Stimulated activated CD4-positive, alpha-beta T cell treated with anti-CD3 and anti-CD28 coated beads, Interleukin-2, amount 100 ng/mL, for 24 hours (primary cell): Measurements from ENCODE around the gene GRIA4.

Source experiments
- DNase-seq, 2 donors: peaks; one replicate each; pipeline ENCODE4 v3.0.0-alpha.2; 2020

Gene GRIA4

GRCh38 chr11:105609832-105610781 is at the start of gene GRIA4:
TSS of gene GRIA4 (plus strand) at chr11:105610073. CDS start at chr11:105610998, 925 bp downstream.
- DNase-seq = peak; percentile 17 to 31

DNA sequence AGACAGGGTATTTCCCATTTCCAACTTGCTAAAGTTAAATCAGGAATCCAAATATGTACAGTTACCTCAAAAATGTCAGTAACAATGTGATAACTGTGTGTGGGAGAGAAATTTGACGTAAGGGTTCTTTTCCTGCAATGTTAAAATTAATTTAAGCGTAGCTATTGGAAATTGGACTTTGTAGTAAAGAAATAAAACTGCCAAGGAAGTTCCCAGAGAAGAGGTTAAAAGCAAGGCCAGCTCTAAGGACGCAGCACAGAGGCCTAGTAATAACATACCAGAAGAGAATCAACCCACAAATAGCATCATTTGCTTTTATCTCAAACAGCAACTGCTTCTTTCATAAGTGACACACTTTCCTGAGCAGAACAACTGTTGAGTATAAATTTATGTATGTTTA is 36.8 kb upstream of the GRIA4 start:
- no peak for DNase-seq

DNA sequence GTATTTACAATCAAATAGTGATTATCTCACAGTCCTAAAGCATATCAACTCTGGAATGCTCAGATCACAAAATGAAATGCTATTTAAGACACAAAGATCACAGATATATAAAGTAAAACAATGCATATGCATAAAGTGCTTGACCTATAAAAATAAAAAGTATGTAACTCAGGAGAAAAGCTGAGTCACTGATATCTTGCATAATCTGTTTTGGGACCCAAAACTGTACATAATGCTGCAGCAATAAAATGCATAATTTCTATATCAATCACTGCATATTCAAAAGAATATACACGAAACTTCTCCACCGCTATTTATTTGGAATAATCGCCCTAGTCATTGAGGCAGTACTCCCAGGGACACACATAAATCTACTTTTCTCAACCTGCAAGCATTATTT is 34.9 kb upstream of the GRIA4 start:
- DNase-seq = no peak

GRCh38 chr11:105577641-105578040 is 32.2 kb upstream of the GRIA4 start:
- DNase-seq = no peak

DNA sequence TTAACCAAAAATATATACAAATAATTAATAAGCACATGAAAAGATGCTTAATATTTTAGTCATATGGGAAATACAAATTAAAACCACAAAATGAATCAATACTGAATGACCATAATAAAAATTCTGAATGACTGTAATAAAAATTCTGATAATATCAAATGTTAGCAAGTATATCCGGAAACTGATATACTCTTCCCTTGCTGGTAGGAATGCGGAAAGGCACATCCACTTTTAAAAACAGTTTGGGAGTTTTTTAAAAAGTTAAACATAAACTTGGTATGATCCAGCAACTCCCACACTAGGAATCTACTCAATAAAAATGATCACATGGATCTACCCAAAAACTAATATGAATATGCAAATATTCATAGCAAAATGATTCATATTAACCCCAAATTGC is 30.8 kb upstream of the GRIA4 start:
- DNase-seq = no peak

GRCh38 chr11:105582497-105582896 is 27.4 kb upstream of the GRIA4 start:
- no peak for DNase-seq

GRCh38 chr11:105588001-105588400 is 21.9 kb upstream of the GRIA4 start:
- DNase-seq = no peak

DNA sequence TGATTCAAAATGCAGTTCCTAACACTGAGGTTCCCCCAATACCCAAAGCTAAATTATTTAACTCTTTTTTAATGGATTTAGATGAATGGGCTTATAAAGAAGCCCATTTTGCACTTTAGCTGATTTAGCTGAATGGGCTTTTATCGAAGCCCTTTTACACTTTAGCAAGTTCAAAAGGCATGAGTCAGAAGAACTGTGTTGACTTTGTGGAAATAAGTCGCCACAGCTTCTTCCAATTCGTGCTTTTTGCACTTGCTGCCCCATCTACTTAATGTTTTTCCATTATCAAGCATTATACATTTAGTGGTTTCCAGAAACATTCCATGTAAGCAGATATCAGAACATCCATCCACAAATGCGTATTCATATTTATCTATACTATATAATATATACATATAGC is 20.5 kb upstream of the GRIA4 start:
- no peak for DNase-seq

GRCh38 chr11:105592035-105592434 is 17.8 kb upstream of the GRIA4 start:
- DNase-seq = no peak

DNA sequence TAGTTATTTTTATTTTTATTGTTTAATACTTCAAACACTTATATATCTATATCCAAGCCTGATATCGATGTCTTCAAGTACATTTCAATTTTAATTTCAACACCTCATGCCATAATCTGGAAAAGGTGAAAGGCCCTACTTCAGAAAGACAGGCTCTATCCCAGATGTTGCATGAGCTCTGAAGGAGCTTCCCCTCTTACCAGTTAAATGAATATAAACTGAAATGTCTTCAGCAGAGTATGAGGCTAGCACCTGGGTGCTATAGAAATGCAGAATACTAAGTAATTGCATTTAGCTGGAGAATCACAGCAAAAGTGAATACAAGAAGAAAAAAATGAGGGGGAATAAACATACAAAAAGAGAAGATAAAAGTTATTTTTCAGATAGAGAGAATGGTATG is 11.5 kb upstream of the GRIA4 start:
- DNase-seq = no peak

DNA sequence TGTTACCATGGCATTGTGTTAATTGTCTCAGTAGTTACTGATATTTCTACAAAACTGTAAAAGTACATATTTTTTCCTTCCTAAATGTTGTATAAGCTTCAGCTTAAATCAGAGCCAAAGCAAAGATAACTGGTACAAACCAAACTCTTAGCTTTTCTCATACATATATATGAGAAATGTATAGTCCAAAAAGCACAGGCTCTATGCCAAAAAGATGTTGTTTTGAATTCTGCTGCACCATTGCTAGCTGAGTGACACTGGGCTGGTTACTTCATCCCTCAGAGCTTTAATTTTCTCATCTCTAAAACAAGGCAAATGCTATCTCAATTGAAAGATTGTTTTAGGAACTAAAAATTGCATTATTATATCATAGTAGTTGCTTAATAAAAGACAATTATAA is 6.7 kb upstream of the GRIA4 start:
- no peak for DNase-seq

DNA sequence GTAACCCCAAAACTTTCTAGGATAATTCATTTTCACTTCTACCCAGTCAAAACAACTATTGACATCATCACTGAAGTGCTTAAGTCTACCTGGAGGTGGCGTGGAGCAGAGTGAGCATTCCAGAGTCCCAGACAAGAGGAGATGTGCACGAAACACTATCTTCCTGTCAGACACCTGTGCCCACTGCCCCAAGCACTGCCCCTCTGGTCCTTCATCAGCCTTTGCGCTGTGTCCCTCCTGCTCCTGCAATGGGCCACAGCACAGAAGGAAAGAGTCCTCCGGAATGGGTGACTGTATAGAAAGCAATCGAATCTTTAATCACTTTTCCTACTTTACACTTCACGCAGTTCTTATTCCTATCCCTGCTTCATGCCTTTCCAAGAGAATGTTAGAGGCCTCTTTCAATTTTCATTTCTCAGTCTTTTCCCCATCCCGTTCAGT is 512 bp upstream of the GRIA4 start:
- DNase-seq = peak; percentile 10 to 16

GRCh38 chr11:105610871-105611571 is 1.1 kb downstream of the GRIA4 start:
- no peak for DNase-seq

DNA sequence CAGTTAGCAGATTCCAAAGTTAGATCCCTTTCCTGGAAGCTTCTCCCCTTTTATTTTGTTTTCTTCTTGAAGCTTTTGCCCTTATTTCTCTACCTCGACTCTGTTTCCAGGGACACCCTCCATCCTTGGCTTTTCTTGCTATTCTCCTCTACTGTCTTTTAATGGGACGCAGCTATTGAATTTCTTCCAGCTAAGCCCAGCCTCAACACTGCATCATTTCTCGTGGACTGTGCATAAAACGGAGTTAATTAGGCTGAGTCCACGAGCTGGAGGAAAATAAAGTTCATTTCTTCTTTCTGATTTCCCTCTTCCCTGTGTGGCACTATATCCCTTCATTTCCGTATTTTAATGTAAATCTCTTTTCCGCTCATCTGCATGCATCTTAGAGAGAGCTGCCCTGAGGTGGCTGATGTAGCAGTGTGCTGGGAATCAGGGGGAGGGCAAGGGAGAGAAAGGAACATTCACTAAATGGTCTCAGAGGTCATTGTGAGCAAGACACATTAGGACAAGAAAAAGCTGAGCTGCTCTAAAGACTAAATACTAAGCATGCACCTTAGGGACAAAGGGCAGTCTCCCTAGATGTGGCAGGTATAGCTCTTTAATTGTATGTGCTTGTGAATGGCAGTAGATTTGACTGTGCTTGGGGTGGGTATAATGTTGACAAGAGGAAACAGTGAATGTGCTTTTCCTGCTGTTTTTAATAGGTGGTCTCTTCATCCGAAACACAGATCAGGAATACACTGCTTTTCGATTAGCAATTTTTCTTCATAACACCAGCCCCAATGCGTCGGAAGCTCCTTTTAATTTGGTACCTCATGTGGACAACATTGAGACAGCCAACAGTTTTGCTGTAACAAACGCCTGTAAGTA is 1.9 kb downstream of the GRIA4 start:
- DNase-seq = no peak

- no peak for DNase-seq
Measured at GRCh38 chr11:105612771-105613170, 2.9 kb downstream of the GRIA4 start.

GRCh38 chr11:105613183-105613582 is 3.3 kb downstream of the GRIA4 start:
- DNase-seq = no peak

DNA sequence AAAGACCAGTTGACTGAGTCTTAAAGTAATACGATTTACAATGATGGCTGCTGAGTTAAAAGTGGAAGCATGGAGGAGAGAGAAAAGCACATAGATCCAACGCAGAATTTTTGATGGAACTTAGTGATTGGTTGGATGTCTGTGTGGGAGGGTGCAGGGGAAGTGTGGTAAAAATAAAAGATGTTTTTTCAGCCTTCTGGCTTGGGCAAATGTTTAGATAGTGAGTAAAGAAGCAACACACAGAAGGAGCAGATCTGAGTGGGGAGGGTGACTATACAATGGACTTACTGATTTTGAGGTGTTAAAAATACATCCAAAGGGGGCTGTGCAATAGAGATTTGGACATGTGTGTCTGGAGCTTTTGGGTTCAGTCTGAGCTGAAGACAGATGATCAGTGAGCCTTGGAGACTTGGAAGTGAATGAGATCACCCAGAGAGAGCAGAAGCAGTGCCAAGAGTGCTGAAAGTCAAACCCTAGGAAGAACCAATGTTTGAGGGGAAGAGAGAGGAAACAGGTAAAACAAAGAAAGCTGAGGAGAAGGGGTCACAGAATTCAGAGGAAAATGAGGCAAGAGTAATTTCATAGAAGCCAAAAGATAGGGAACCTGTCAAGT is 8.6 kb downstream of the GRIA4 start:
- no peak for DNase-seq

DNA sequence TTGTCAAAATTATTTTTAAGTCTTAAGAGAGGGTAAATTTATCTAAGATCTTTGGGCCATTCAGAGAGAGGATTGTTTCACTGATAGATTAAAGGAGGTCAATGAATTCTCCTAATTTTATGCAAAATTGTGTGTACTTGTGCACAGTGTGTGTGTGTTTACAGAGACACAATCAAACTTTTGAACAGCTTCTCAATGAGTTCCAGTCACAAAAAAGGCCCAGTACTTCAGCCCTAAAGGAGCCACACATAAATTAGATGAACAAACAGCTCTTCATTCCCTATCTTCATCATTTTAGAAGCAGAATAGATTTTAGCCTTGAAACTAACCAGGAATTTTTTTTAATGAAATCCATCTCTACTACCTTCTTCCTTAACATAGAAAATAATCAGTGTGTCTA is 9.7 kb downstream of the GRIA4 start:
- no peak for DNase-seq

DNA sequence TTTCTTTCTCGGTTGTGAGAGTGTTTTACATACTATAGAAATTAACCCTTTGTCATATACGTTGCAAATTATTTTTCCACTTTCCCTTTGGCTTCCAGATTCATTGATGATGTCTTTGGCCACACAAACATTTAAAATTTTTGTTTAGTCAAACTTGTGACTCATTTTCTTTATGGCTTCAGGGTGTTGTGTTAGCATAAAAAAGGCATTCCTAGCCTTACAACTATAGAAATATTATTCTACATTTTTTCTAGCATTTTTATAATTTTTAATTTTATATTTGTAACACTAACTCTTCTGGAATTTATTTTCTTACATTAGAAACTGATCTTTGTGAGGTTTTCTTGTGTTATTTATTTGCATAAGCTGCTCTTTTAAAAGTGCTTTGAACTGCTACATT is 12.1 kb downstream of the GRIA4 start:
- no peak for DNase-seq

DNA sequence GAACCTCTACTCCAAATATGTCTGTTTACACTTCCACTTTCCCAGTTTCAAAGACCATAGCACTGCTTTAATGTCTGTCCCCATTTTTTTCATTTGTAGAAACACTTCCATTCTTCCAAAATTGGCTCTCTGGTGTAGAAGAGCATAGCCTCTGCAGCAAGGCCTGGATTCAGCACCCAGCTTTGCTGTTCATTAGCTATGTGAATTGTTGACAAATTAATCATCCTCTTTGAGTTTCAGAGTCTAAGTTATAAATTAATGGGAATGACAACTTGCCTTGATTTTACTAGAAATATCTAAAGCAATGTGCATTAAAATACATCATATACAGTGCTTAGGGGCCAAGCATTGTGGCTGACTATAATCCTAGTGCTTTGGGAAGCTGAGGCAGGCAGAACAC is 22.4 kb downstream of the GRIA4 start:
- no peak for DNase-seq

GRCh38 chr11:105635466-105635865 is 25.6 kb downstream of the GRIA4 start:
- no peak for DNase-seq

DNA sequence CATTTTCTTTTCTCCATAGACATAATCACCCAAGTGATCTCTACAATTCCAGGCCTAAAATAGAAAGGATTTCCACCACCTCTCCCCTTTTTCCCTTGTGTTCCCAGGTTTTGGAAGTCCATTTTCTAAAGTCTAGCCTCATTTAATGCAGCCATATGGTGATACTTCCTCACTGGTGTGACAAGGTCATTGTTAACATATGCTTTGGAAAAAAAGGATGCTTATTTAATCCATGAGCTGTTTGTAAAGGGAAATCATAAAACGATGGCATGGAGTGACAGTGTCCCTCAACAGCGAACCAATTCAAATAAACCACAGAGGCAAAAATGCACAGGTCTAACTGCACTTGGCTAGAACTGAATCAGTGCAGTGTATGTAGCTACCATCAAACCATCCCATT is 26.6 kb downstream of the GRIA4 start:
- DNase-seq = no peak

DNA sequence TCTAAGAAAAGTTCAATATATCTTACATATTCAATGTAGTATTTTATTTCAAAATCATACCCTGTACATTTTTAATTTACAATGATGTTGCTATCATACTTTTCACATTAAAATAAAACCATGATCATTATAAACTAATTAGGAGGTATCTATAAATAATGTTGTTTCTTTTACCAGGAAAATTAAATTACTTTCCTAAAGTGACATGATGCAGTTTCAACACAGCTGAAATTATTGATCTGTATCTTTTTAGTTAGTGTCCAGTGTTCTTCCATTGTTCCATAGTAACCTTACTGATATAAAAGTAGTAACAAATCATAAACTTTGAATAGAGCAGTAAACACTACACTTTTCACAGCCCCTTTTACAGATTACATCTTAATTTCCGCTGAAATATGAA is 29.7 kb downstream of the GRIA4 start:
- no peak for DNase-seq
